GM12878 (cell line): ENCODE measurements around the gene THSD4. TPM values are rescaled to one million over a fixed set of nuclear protein-coding genes. Genes with fewer than 3 reads are reported as not detected.

Experiments used
- ATAC-seq: fragments of 200-7000 bp; cut with Tn5 transposase; 3 replicates; pipeline ENCODE4 v1.9.1; 2020; ENCODE audit warnings: mild to moderate bottlenecking, moderate library complexity
- BruUV-seq: library from RNA; stranded (reverse); fragments of 400-500 nt; replicated peaks from 2 replicates; lab custom pipeline; 2021; lab: Mats Ljungman, UMichigan
- CTCF ChIA-PET: fragments of 300-600 bp; sonication (Branson Sonifier 250); formaldehyde crosslinking; extraction: SDS; loops from one replicate; lab custom pipeline; 2021; ENCODE audit warnings: inconsistent platforms; lab: Yijun Ruan, JAX
- POLR2A ChIA-PET: fragments of 350-600 bp; formaldehyde crosslinking; extraction: SDS; loops from one replicate; lab custom pipeline; 2021; ENCODE audit warnings: inconsistent platforms; lab: Charles Lee
- RAD21 ChIA-PET: fragments of 300-600 bp; sonication (Branson Sonifier 250); formaldehyde crosslinking; loops from one replicate; lab custom pipeline; 2023; ENCODE audit warnings: antibody characterized with exemption; ENCODE audit not compliant: unreplicated experiment; lab: Charles Lee
- SMC1A ChIA-PET: fragments of 300-600 bp; sonication (Branson Sonifier 250); formaldehyde crosslinking; loops from one replicate; lab custom pipeline; 2023; ENCODE audit not compliant: unreplicated experiment, uncharacterized antibody; lab: Charles Lee
- DNase-seq: peaks from one replicate; pipeline ENCODE4 v3.0.0-alpha.2; 2011; ENCODE audit warnings: low read depth, low spot score
- FAIRE-seq: peaks from 3 replicates; lab custom pipeline; 2011; peaks lifted over from hg19 to GRCh38; lab: Jason Lieb, UNC
- H2AFZ ChIP-seq: 2 replicates; pipeline ENCODE4 v1.6.0; 2011; ENCODE audit warnings: low read depth, low read length, control low read depth; ENCODE audit not compliant: control insufficient read depth
- H3K27ac ChIP-seq: 2 replicates; pipeline ENCODE4 v1.5.1; 2011; ENCODE audit warnings: control low read depth; ENCODE audit not compliant: control insufficient read depth, insufficient read depth
- H3K27me3 ChIP-seq, 2 experiments: replicated peaks in 1 of 2; 2 replicates each; pipeline versions ENCODE4 v1.6.0 to v1.6.1; 2011; ENCODE audit warnings: low read length in 1 of 2; ENCODE audit not compliant: control insufficient read depth in 2 of 2, insufficient read depth in 2 of 2
- H3K36me3 ChIP-seq, 2 experiments: 2 replicates each; pipeline ENCODE4 v1.5.1; 2011; ENCODE audit warnings: low read length in 1 of 2; ENCODE audit not compliant: control insufficient read depth in 2 of 2, insufficient read depth in 2 of 2
- H3K4me1 ChIP-seq: 2 replicates; pipeline ENCODE4 v1.6.1; 2011; ENCODE audit warnings: mild to moderate bottlenecking, low read length, moderate library complexity, mixed read lengths; ENCODE audit not compliant: control insufficient read depth, insufficient read depth
- H3K4me2 ChIP-seq: 2 replicates; pipeline ENCODE4 v1.6.0; 2011; ENCODE audit warnings: control low read depth; ENCODE audit not compliant: control insufficient read depth, insufficient read depth
- H3K4me3 ChIP-seq: fragments of 200-600 bp; sonication (generic); 2 replicates; pipeline ENCODE4 v1.5.1; 2016
- H3K79me2 ChIP-seq: 2 replicates; pipeline ENCODE4 v1.6.0; 2011; ENCODE audit warnings: low read length; ENCODE audit not compliant: control insufficient read depth, insufficient read depth
- H3K9ac ChIP-seq: 2 replicates; pipeline ENCODE4 v1.8.0; 2011; ENCODE audit warnings: low read length, control low read depth, mixed read lengths; ENCODE audit not compliant: control insufficient read depth, insufficient read depth
- H3K9me3 ChIP-seq: replicated peaks from 3 replicates; pipeline ENCODE4 v1.5.1; 2011; ENCODE audit warnings: mild to moderate bottlenecking, low read length; ENCODE audit not compliant: control insufficient read depth, insufficient read depth
- H4K20me1 ChIP-seq: 2 replicates; pipeline ENCODE4 v1.6.0; 2011; ENCODE audit not compliant: control insufficient read depth, insufficient read depth
- BHLHE40 ChIP-seq, 2 experiments: fragments of 450-650 bp in 1 of 2; IDR thresholded peaks; 2 replicates each; pipeline ENCODE4 v1.6.1; 2011 to 2017; ENCODE audit warnings: low read depth in 2 of 2, borderline replicate concordance in 1 of 2, improper control_type of control experiment in 1 of 2, low read length in 1 of 2, mild to moderate bottlenecking in 1 of 2
- EED ChIP-seq: sonication (generic); IDR thresholded peaks from 2 replicates; pipeline ENCODE4 v1.6.1; 2016; ENCODE audit warnings: antibody characterized with exemption, low read depth
- GATAD2B ChIP-seq: fragments of 450-650 bp; conservative IDR thresholded peaks from 2 replicates; pipeline ENCODE4 v1.6.1; 2017; ENCODE audit warnings: low read depth, mild to moderate bottlenecking, moderate library complexity
- IKZF1 ChIP-seq: fragments of 450-650 bp; conservative IDR thresholded peaks from 2 replicates; pipeline ENCODE4 v1.6.1; 2017; ENCODE audit warnings: antibody characterized with exemption, mild to moderate bottlenecking
- KLF5 ChIP-seq: fragments of 450-650 bp; IDR thresholded peaks from 2 replicates; pipeline ENCODE4 v1.6.1; 2014; ENCODE audit warnings: mild to moderate bottlenecking; ENCODE audit not compliant: partially characterized antibody
- LARP7 ChIP-seq: fragments of 450-650 bp; IDR thresholded peaks from 2 replicates; pipeline ENCODE4 v1.6.1; 2017; ENCODE audit warnings: mild to moderate bottlenecking
- MEF2A ChIP-seq: IDR thresholded peaks from 2 replicates; pipeline ENCODE4 v1.6.1; 2011; ENCODE audit warnings: low read depth, mild to moderate bottlenecking, low read length, moderate library complexity; ENCODE audit not compliant: insufficient read depth
- SMARCA5 ChIP-seq: fragments of 450-650 bp; IDR thresholded peaks from 2 replicates; pipeline ENCODE4 v1.6.1; 2017; ENCODE audit warnings: mild to moderate bottlenecking
- SMC3 ChIP-seq: IDR thresholded peaks from 2 replicates; pipeline ENCODE4 v1.6.1; 2011; ENCODE audit warnings: low read length, improper control_type of control experiment, borderline replicate concordance
- SP1 ChIP-seq: IDR thresholded peaks from one replicate; pipeline ENCODE4 v1.6.1; 2011; ENCODE audit warnings: low read depth, low read length
- STAT1 ChIP-seq: fragments of 450-650 bp; conservative IDR thresholded peaks from 2 replicates; pipeline ENCODE4 v1.6.1; 2014; ENCODE audit warnings: antibody characterized with exemption, mild to moderate bottlenecking
- YBX1 ChIP-seq: fragments of 450-650 bp; IDR thresholded peaks from 2 replicates; pipeline ENCODE4 v1.6.1; 2016; ENCODE audit warnings: antibody characterized with exemption
- ZBTB4 ChIP-seq: fragments of 450-650 bp; formaldehyde crosslinking; IDR thresholded peaks from 2 replicates; pipeline ENCODE4 v1.4.0; 2022; ENCODE audit warnings: mild to moderate bottlenecking, moderate library complexity
- ZNF24 ChIP-seq: fragments of 450-650 bp; IDR thresholded peaks from 2 replicates; pipeline ENCODE4 v1.6.1; 2017; ENCODE audit warnings: antibody characterized with exemption, mild to moderate bottlenecking
- WGBS: methylation state at CpG from one replicate; pipeline ENCODE4 v1.1.6; 2016; ENCODE audit warnings: low lambda C conversion rate; ENCODE audit not compliant: insufficient replicate concordance, insufficient coverage; ENCODE audit errors: missing lambda C conversion rate; 5-methylcytosine and 5-hydroxymethylcytosine counted together
- in situ Hi-C: fragments of 300-500 bp; cut with MboI; formaldehyde crosslinking; loops from 9 replicates; pipeline ENCODE4 v1.14.3; 2018; ENCODE audit warnings: mixed read lengths
- intact Hi-C: fragments of 100-400 bp; cut with micrococcal nuclease; formaldehyde crosslinking; loops from one replicate; pipeline ENCODE4 v1.14.2; 2022; ENCODE audit not compliant: unreplicated experiment
- polyA plus RNA-seq, 11 experiments: library from polyadenylated mRNA; depleted of rRNA in 4 of 11; unstranded in 6 of 11; stranded (reverse) in 5 of 11; fragments of >200 nt; fragmentation: Nextera tagmentation in 4 of 11; fragmentation: Illumina TruSeq in 1 of 11; extraction: Ambion mirVana in 4 of 11; extraction: Trizol in 1 of 11; gene quantifications; 1 replicate in 1 of 11; 2 replicates in 10 of 11; pipeline versions ENCODE4 v1.2.1 to v1.2.3, GENCODE V29; 2011 to 2016; ENCODE audit warnings: inconsistent platforms in 2 of 11, missing spikeins in 2 of 11, low read depth in 1 of 11
- total RNA-seq, 4 experiments: library from RNA; depleted of rRNA in 3 of 4; stranded (reverse); fragments of >200 nt in 3 of 4; fragmentation: Illumina TruSeq in 1 of 4; extraction: Trizol in 1 of 4; gene quantifications; 2 replicates each; pipeline versions ENCODE4 v1.2.1 to v1.2.3, GENCODE V29; 2013 to 2021
- TF ChIP-seq, protein P1 (sequence below): fragments of 450-650 bp; IDR thresholded peaks from 2 replicates; pipeline ENCODE4 v1.6.1; 2017; ENCODE audit warnings: mild to moderate bottlenecking, moderate library complexity

The THSD4 gene
- total and polyA plus RNA-seq, 10 of the 15 experiments (the other 5 are each of a cell fraction or from before 2014, with no cell fraction given), result 0.04 to 0.13 (median 0.05) TPM; not detected in 7

GRCh38 chr15:71735385-71735757 lies 620.1 kb downstream of the THSD4 start (continued):
- TF ChIP-seq, protein P1, sequence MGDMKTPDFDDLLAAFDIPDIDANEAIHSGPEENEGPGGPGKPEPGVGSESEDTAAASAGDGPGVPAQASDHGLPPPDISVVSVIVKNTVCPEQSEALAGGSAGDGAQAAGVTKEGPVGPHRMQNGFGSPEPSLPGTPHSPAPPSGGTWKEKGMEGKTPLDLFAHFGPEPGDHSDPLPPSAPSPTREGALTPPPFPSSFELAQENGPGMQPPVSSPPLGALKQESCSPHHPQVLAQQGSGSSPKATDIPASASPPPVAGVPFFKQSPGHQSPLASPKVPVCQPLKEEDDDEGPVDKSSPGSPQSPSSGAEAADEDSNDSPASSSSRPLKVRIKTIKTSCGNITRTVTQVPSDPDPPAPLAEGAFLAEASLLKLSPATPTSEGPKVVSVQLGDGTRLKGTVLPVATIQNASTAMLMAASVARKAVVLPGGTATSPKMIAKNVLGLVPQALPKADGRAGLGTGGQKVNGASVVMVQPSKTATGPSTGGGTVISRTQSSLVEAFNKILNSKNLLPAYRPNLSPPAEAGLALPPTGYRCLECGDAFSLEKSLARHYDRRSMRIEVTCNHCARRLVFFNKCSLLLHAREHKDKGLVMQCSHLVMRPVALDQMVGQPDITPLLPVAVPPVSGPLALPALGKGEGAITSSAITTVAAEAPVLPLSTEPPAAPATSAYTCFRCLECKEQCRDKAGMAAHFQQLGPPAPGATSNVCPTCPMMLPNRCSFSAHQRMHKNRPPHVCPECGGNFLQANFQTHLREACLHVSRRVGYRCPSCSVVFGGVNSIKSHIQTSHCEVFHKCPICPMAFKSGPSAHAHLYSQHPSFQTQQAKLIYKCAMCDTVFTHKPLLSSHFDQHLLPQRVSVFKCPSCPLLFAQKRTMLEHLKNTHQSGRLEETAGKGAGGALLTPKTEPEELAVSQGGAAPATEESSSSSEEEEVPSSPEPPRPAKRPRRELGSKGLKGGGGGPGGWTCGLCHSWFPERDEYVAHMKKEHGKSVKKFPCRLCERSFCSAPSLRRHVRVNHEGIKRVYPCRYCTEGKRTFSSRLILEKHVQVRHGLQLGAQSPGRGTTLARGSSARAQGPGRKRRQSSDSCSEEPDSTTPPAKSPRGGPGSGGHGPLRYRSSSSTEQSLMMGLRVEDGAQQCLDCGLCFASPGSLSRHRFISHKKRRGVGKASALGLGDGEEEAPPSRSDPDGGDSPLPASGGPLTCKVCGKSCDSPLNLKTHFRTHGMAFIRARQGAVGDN, result no peak
- TF ChIP-seq YBX1 (no peak), LARP7 (no peak), MEF2A (no peak), GATAD2B (no peak), IKZF1 (no peak)

- intact Hi-C loops, result no loop called here
- BruUV-seq, result no TSS peak
- SMC1A ChIA-PET, result no interaction called here
- no peak for TF ChIP-seq KLF5
- TF ChIP-seq ZNF24, result no peak
- no peak for TF ChIP-seq SMARCA5
- no peak for TF ChIP-seq SMC3
- no peak for TF ChIP-seq BHLHE40 (IDR thresholded peaks at IDR 0.05; ENCODE audit: borderline replicate concordance in 1 of 2, low read depth in 2 of 2, low read length in 1 of 2)
- TF ChIP-seq STAT1, result no peak
- TF ChIP-seq EED, result no peak
- no peak for TF ChIP-seq ZBTB4
- no peak for TF ChIP-seq SP1
Measured at GRCh38 chr15:71736286-71736947, 621.1 kb downstream of the THSD4 start.

More at GRCh38 chr15:71736286-71736947, 621.1 kb downstream of the THSD4 start:
- RAD21 ChIA-PET, result no interaction called here
- FAIRE-seq (no peak), ATAC-seq (no peak), DNase-seq (no peak)
- Histone ChIP-seq H3K27ac (no peak overlapping the region), H3K9ac (no peak overlapping the region), H4K20me1 (no peaks in the 10 kb centered on the region), H3K4me2 (no peak overlapping the region), H3K36me3 (no peaks in the 10 kb centered on the region), H3K79me2 (no peaks in the 10 kb centered on the region), H3K9me3 (no peaks in the 10 kb centered on the region), H3K4me1 (no peaks in the 10 kb centered on the region), H2AFZ (no peak overlapping the region), H3K4me3 (no peak overlapping the region), H3K27me3 (peaks cover 0 to 7% of the 10 kb centered on the region in 2 experiments; a peak in 3 of 4 replicates)
- 46% methylated on average over 6 of the region's 6 CpGs for WGBS
- CTCF ChIA-PET, result no interaction called here
- in situ Hi-C loops, result no loop called here
- POLR2A ChIA-PET, result no interaction called here
